Mesodermal cell (in vitro differentiated cells): ENCODE measurements around the gene PIM1. TPM values are rescaled to one million over a fixed set of nuclear protein-coding genes. Genes with fewer than 3 reads are reported as not detected.
A peak's percentile ranks its signal among the peaks of the same experiment; 100 is the strongest.
"Not testable (repeated sequence)": the region's sequence is repeated elsewhere in the genome, so short reads cannot be mapped to it uniquely, and the experiment has no call there.

Experiments
- H3K27ac ChIP-seq: 2 replicates; pipeline ENCODE4 v1.7.0; 2013; ENCODE audit warnings: mild to moderate bottlenecking, low read depth, low read length, moderate library complexity; ENCODE audit not compliant: severe bottlenecking
- H3K36me3 ChIP-seq: 2 replicates; pipeline ENCODE4 v1.7.1; 2013; ENCODE audit warnings: mild to moderate bottlenecking, low read length, moderate library complexity; ENCODE audit not compliant: control insufficient read depth, insufficient read depth
- H3K4me1 ChIP-seq: one replicate; pipeline ENCODE4 v1.7.1; 2013; ENCODE audit warnings: mild to moderate bottlenecking, low read length; ENCODE audit not compliant: insufficient read depth, control insufficient read depth, poor library complexity, severe bottlenecking
- H3K4me3 ChIP-seq: 2 replicates; pipeline ENCODE4 v1.7.0; 2013; ENCODE audit warnings: low read length, control low read depth, mild to moderate bottlenecking; ENCODE audit not compliant: insufficient read depth, poor library complexity, severe bottlenecking; ENCODE audit errors: extremely low read depth
- H3K9me3 ChIP-seq: 2 replicates; pipeline ENCODE4 v1.7.1; 2013; ENCODE audit warnings: mild to moderate bottlenecking, low read length, moderate library complexity; ENCODE audit not compliant: control insufficient read depth
- WGBS, 2 experiments: methylation state at CpG; one replicate each; pipeline ENCODE4 v1.1.5; 2013; ENCODE audit warnings: missing lambda C conversion rate in 2 of 2; ENCODE audit not compliant: insufficient coverage in 2 of 2; 5-methylcytosine and 5-hydroxymethylcytosine counted together
- polyA plus RNA-seq, 2 experiments: library from polyadenylated mRNA; stranded (reverse); fragments of 50-300 nt; gene quantifications; one replicate each; pipeline ENCODE4 v1.2.3, GENCODE V29; 2013

Gene PIM1
- polyA plus RNA-seq (2013, experiment 1 of 2), result 44.5 TPM
- 33.2 TPM for polyA plus RNA-seq (2013, experiment 2 of 2)

- Histone ChIP-seq H3K36me3 (peaks cover 32% of the 10 kb centered on the region), H3K27ac (peak within 1 kb of the TSS; percentile 99), H3K4me1 (peaks cover 21% of the 10 kb centered on the region), H3K9me3 (no peaks in the 10 kb centered on the region), H3K4me3 (peak within 1 kb of the TSS; percentile 99)
- WGBS, 2 experiments, result 0 to 2% methylated on average over 28 to 38 of the region's 90 CpGs
These were observed at the start of gene PIM1 for GRCh38 chr6:37169496-37170272. TSS of gene PIM1 (plus strand) at chr6:37170152. CDS start at chr6:37170576, 424 bp downstream.

GRCh38 chr6:37121556-37121955, 48.4 kb upstream of the PIM1 start:
- 93 to 100% methylated on average over 2 to 3 of the region's 4 CpGs for WGBS, 2 experiments
- Histone ChIP-seq H3K4me1 (peaks cover 12% of the 10 kb centered on the region), H3K9me3 (no peaks in the 10 kb centered on the region), H3K36me3 (peaks cover 2% of the 10 kb centered on the region), H3K4me3 (no peak overlapping the region), H3K27ac (no peak overlapping the region)

DNA sequence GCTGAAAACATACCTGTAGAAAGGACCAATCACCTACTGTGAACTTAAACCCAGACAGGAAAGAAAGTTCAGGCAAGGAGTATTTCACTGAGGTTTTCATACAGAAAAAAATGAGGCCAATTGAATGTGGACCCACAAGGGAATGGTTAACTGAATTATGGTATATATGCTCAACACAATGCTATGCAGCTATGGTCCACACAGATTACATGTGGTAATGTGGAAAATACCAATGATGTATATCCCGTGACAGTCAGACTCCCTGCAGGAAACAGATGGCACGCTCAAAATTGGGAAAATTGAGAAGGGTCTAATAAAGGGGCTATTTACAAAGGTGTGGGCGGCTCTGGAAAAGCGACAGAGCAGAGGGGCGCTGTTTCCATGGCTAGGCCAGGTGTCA, 47.1 kb upstream of the PIM1 start:
- Histone ChIP-seq H3K9me3 (no peaks in the 10 kb centered on the region), H3K4me1 (peaks cover 20% of the 10 kb centered on the region), H3K4me3 (no peak overlapping the region), H3K27ac (no peak overlapping the region), H3K36me3 (peaks cover 2% of the 10 kb centered on the region)
- WGBS, 2 experiments, result 95 to 98% methylated on average over 5 of the region's 5 CpGs

DNA sequence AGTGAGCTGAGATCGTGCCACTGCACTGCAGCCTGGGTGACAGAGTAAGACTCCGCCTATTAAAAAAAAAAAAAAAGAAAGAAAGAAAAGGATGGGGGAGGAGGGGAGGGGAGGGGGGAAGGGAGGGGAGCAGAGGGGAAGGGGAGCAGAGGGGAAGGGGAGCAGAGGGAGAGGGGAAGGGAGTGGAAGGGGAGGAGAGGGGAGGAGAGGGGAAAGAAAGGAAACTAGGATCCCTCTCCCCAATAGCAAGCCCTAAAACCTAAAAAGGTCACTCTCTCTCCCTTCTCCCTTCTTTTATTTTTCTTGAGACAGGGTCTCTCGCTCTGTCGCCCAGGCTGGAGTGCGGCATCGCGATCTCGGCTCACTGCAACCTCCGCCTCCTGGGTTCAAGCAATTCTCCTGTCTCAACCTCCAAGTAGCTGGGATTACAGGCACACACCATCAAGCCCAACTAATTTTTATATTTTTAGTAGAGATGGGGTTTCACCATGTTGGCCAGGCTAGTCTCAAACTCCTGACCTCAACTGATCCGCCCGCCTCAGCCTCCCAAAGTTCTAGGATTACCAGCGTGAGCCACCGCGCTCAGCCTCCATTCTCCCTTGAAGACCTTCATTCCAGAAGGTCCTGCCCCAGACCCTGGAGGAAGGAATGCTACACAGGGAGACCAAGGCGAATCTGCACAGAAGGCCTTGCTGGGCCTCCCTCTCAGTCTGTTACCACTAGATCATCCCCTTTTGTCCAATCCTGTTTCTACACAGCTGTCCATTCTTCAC, 45.8 kb upstream of the PIM1 start:
- 86 to 91% methylated on average over 10 to 11 of the region's 15 CpGs for WGBS, 2 experiments

DNA sequence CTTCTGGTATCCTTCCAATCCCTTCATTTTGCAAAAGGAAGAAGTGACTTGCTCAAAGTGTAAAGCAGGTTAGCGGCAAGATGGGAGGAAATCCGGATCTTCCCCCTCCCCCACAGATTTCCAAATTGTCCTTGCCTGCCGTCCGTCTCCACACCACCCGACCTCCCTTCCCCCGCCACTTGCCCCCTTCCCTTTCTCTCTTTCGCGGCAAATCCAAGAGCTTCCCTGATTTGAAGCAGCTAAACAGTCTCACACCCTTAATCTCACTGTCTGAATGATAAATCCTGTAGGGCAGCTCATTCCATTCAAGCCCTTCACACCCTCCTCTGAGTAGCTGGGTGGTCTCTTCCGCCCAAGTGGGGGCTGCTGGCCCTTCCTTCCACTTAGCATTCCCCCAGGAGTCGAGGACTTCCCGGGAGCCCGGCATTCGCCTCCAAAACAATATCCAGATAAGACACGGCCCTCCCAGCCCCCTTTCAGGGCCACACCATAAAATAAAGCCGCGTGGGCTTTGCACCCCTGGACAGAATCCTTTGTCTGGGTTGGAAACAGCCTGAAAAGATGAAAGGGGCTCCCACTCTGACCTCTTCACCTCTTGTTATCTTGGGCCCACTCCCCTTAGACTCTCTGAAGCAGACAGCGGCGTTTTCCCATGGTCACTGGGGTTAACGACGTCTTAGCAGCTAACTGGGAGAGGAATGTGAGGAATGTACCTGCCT, 44.0 kb upstream of the PIM1 start:
- H3K9me3 ChIP-seq, result no peaks in the 10 kb centered on the region
- peak overlapping the region; percentile 19 for H3K4me3 ChIP-seq
- H3K27ac ChIP-seq, result peak overlapping the region; percentile 99
- peaks cover 34% of the 10 kb centered on the region for H3K4me1 ChIP-seq
- 0 to 1% methylated on average over 7 to 12 of the region's 20 CpGs for WGBS, 2 experiments
- peaks cover 2% of the 10 kb centered on the region for H3K36me3 ChIP-seq

More for the DNA sequence above, 45.8 kb upstream of the PIM1 start:
- Histone ChIP-seq H3K36me3 (peaks cover 2% of the 10 kb centered on the region), H3K27ac (no peak overlapping the region), H3K4me3 (no peak overlapping the region), H3K4me1 (peaks cover 27% of the 10 kb centered on the region), H3K9me3 (no peaks in the 10 kb centered on the region)

GRCh38 chr6:37126493-37126958, 43.4 kb upstream of the PIM1 start:
- 0% methylated on average over 3 to 5 of the region's 6 CpGs for WGBS, 2 experiments
- peaks cover 40% of the 10 kb centered on the region for H3K4me1 ChIP-seq
- peaks cover 2% of the 10 kb centered on the region for H3K36me3 ChIP-seq
- no peak overlapping the region for H3K4me3 ChIP-seq
- H3K27ac ChIP-seq, result peak overlapping the region; percentile 99
- H3K9me3 ChIP-seq, result no peaks in the 10 kb centered on the region

DNA sequence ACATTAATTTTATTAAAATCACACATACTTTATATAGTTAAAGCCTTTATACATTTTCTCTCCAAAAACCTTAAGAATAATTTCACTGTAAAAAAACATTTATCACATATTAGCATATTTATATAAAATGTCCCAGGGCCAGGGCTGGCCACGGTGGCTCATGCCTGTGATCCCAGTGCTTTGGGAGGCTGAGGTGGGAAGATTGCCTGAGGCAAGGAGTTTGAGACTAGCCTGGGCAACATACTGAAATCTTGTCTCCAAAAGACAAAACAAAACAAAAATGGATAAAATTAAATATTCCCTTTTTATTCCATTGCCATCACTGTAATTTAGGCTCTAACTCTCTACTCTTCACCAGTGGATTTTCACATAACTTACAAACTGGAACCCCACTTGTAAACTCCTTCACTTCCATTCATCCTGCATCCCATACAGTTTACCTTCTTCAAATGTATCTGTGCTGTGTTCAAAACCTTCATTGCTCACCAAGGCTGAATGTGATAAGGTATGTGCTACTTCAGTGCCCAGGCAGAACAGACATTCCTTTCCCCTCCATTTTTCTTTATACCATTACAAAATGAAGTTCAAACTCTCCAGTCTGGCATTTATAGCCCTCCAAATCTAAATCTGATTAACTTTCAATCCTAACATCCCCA, 42.9 kb upstream of the PIM1 start:
- Histone ChIP-seq H3K4me3 (no peak overlapping the region), H3K9me3 (no peaks in the 10 kb centered on the region), H3K4me1 (peaks cover 43% of the 10 kb centered on the region), H3K36me3 (peaks cover 2% of the 10 kb centered on the region), H3K27ac (peak overlapping the region; percentile 99)
- no CpG with 5 or more reads among the region's 1 CpG for WGBS, 2 experiments

- WGBS, 2 experiments, result 89 to 95% methylated on average over 6 to 7 of the region's 8 CpGs
These were observed 41.7 kb upstream of the PIM1 start for GRCh38 chr6:37127961-37128862.

GRCh38 chr6:37128863-37129443, 41.0 kb upstream of the PIM1 start:
- not testable (repeated sequence) for H3K27ac ChIP-seq, H3K4me3 ChIP-seq, H3K36me3 ChIP-seq, H3K9me3 ChIP-seq
- 91 to 95% methylated on average over 8 to 10 of the region's 12 CpGs for WGBS, 2 experiments
- peaks cover 46% of the 10 kb centered on the region for H3K4me1 ChIP-seq

More at GRCh38 chr6:37127961-37128862, 41.7 kb upstream of the PIM1 start:
- Histone ChIP-seq H3K4me1 (peaks cover 43% of the 10 kb centered on the region), H3K27ac (no peak overlapping the region), H3K36me3 (no peaks in the 10 kb centered on the region), H3K9me3 (no peaks in the 10 kb centered on the region), H3K4me3 (no peak overlapping the region)
